Activated T-helper 2 cell treated with anti-CD3 and anti-CD28 coated beads, Interferon-gamma antibody, Interleukin-2, Interleukin-4, amounts not matched to agents 10 μg/mL and 5 μg/mL and 100 μg/mL, durations not matched to agents 14 hours and 24 hours and 36 hours (primary cell): ENCODE measurements around the gene TRIM63. TPM values are rescaled to one million over a fixed set of nuclear protein-coding genes. Genes with fewer than 3 reads are reported as not detected.

Experiments
- DNase-seq: peaks from one replicate; pipeline ENCODE4 v3.0.0; 2021; ENCODE audit warnings: low spot score
- H3K27ac Mint-ChIP-seq: one replicate; pipeline ENCODE4 v1.8.0; 2021; ENCODE audit warnings: mixed read lengths
- H3K27me3 Mint-ChIP-seq: one replicate; pipeline ENCODE4 v1.8.0; 2021; ENCODE audit warnings: low read depth, mixed read lengths
- H3K36me3 Mint-ChIP-seq: one replicate; pipeline ENCODE4 v1.8.0; 2021; ENCODE audit warnings: low read depth, mixed read lengths
- H3K4me1 Mint-ChIP-seq: one replicate; pipeline ENCODE4 v1.8.0; 2021; ENCODE audit warnings: low read depth, mixed read lengths
- H3K4me3 Mint-ChIP-seq: one replicate; pipeline ENCODE4 v1.8.0; 2021; ENCODE audit warnings: low read depth, mild to moderate bottlenecking, moderate library complexity, mixed read lengths
- H3K9me3 Mint-ChIP-seq: one replicate; pipeline ENCODE4 v1.8.0; 2021; ENCODE audit warnings: mixed read lengths
- intact Hi-C: fragments of 100-400 bp; cut with micrococcal nuclease; formaldehyde crosslinking; loops from one replicate; pipeline ENCODE4 v1.15.1; 2023
- total RNA-seq: library from RNA; stranded (reverse); gene quantifications from 2 replicates; pipeline ENCODE4 v1.2.3, GENCODE V29; 2022

TRIM63 gene
- total RNA-seq, 1 donor from 2014 or later: not detected

GRCh38 chr1:26012864-26013263, 54.6 kb downstream of the TRIM63 start:
- Mint-ChIP-seq H3K27ac (no peak overlapping the region), H3K4me3 (no peak overlapping the region), H3K36me3 (no peaks in the 10 kb centered on the region), H3K9me3 (no peaks in the 10 kb centered on the region), H3K27me3 (peaks cover 6% of the 10 kb centered on the region), H3K4me1 (peaks cover 3% of the 10 kb centered on the region)
- intact Hi-C loops: no loop called here
- no peak for DNase-seq

DNA sequence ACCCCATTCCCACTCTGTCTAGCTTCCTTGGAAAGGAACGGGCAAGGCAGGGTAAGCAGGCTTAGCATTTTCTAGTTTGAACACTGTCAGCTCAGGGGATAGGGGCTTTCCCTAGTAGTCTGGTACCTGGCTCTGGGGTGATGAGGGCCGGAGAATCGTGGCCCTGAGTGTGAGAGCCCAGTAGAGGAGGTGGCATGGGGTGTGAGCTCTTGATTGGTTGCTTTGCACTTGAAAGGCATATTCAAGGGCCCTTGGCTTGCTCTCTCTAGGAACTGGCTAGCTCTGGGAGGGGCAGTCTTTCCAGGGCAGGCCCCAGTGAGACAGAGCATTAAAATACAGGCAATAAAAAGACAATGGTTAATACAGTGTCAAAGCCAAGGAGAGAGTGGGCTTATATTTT, 56.6 kb downstream of the TRIM63 start:
- intact Hi-C loops: no loop called here
- DNase-seq: no peak
- no peak overlapping the region for H3K4me3 Mint-ChIP-seq
- no peaks in the 10 kb centered on the region for H3K36me3 Mint-ChIP-seq
- H3K27ac Mint-ChIP-seq: no peak overlapping the region
- H3K4me1 Mint-ChIP-seq: peaks cover 3% of the 10 kb centered on the region
- peaks cover 9% of the 10 kb centered on the region for H3K27me3 Mint-ChIP-seq
- no peaks in the 10 kb centered on the region for H3K9me3 Mint-ChIP-seq

GRCh38 chr1:26009796-26010447, 57.5 kb downstream of the TRIM63 start:
- Mint-ChIP-seq H3K27me3 (peaks cover 10% of the 10 kb centered on the region), H3K27ac (no peak overlapping the region), H3K9me3 (no peaks in the 10 kb centered on the region), H3K4me1 (peaks cover 3% of the 10 kb centered on the region), H3K4me3 (no peak overlapping the region), H3K36me3 (no peaks in the 10 kb centered on the region)
- DNase-seq: no peak
- intact Hi-C loops: no loop called here

- H3K27ac Mint-ChIP-seq: no peak overlapping the region
- intact Hi-C loops: no loop called here
- DNase-seq: no peak
- no peak overlapping the region for H3K4me3 Mint-ChIP-seq
- H3K27me3 Mint-ChIP-seq: peaks cover 16% of the 10 kb centered on the region
- peaks cover 3% of the 10 kb centered on the region for H3K4me1 Mint-ChIP-seq
- H3K36me3 Mint-ChIP-seq: no peaks in the 10 kb centered on the region
- no peaks in the 10 kb centered on the region for H3K9me3 Mint-ChIP-seq
These were observed 60.7 kb downstream of the TRIM63 start for GRCh38 chr1:26006710-26007109.

- no peaks in the 10 kb centered on the region for H3K9me3 Mint-ChIP-seq
- H3K36me3 Mint-ChIP-seq: no peaks in the 10 kb centered on the region
- DNase-seq: no peak
- H3K27me3 Mint-ChIP-seq: peaks cover 13% of the 10 kb centered on the region
- H3K4me3 Mint-ChIP-seq: no peak overlapping the region
- intact Hi-C loops: no loop called here
- no peak overlapping the region for H3K27ac Mint-ChIP-seq
- H3K4me1 Mint-ChIP-seq: peaks cover 3% of the 10 kb centered on the region
These were observed 61.9 kb downstream of the TRIM63 start for GRCh38 chr1:26005434-26006105.

GRCh38 chr1:26003756-26004155, 63.7 kb downstream of the TRIM63 start:
- H3K4me3 Mint-ChIP-seq: no peak overlapping the region
- no peaks in the 10 kb centered on the region for H3K36me3 Mint-ChIP-seq
- no peak overlapping the region for H3K27ac Mint-ChIP-seq
- DNase-seq: no peak
- H3K9me3 Mint-ChIP-seq: no peaks in the 10 kb centered on the region
- intact Hi-C loops: no loop called here
- H3K4me1 Mint-ChIP-seq: peaks cover under 1% of the 10 kb centered on the region
- peaks cover 11% of the 10 kb centered on the region for H3K27me3 Mint-ChIP-seq

GRCh38 chr1:26003262-26003661, 64.2 kb downstream of the TRIM63 start:
- Mint-ChIP-seq H3K36me3 (no peaks in the 10 kb centered on the region), H3K9me3 (no peaks in the 10 kb centered on the region), H3K27me3 (peaks cover 11% of the 10 kb centered on the region), H3K27ac (no peak overlapping the region), H3K4me1 (peaks cover 6% of the 10 kb centered on the region), H3K4me3 (no peak overlapping the region)
- intact Hi-C loops: no loop called here
- DNase-seq: no peak

Other genes with a start within 250 kb of the TRIM63 start
- gene MTFR1L, start 247.7 kb downstream of the TRIM63 start, total RNA-seq: 29.6 and 30.0 TPM in 2 replicates
- 9.5 and 10.9 TPM in 2 replicates for gene AUNIP, start 208.2 kb downstream of the TRIM63 start, total RNA-seq
- gene PAQR7, start 191.9 kb downstream of the TRIM63 start, total RNA-seq: 7.4 and 7.9 TPM in 2 replicates
- 334 and 341 TPM in 2 replicates for gene STMN1, start 161.2 kb downstream of the TRIM63 start, total RNA-seq
- gene PAFAH2, start 69.6 kb downstream of the TRIM63 start, total RNA-seq: 7.3 and 7.7 TPM in 2 replicates
- not detected in 2 replicates for gene EXTL1, start 45.9 kb downstream of the TRIM63 start, total RNA-seq
- not detected in 2 replicates for gene SLC30A2, start 21.5 kb downstream of the TRIM63 start, total RNA-seq
- gene PDIK1L, start 44.2 kb upstream of the TRIM63 start, total RNA-seq: 15.2 and 17.2 TPM in 2 replicates
- 0.07 TPM in 1 of 2 replicates, not detected in the other for gene FAM110D, start 91.4 kb upstream of the TRIM63 start, total RNA-seq
- not detected in 2 replicates for gene C1orf232, start 101.3 kb upstream of the TRIM63 start, total RNA-seq
- 57.5 and 65.0 TPM in 2 replicates for gene ZNF593, start 102.3 kb upstream of the TRIM63 start, total RNA-seq
- gene ZNF593OS, start 104.2 kb upstream of the TRIM63 start, total RNA-seq: not detected in 2 replicates
- 3.4 TPM in 2 replicates for gene CNKSR1, start 109.9 kb upstream of the TRIM63 start, total RNA-seq
- not detected in 2 replicates for gene CATSPER4, start 123.0 kb upstream of the TRIM63 start, total RNA-seq
- gene CEP85, start 166.6 kb upstream of the TRIM63 start, total RNA-seq: 39.6 and 39.8 TPM in 2 replicates
- 437 TPM in 2 replicates for gene SH3BGRL3, start 212.5 kb upstream of the TRIM63 start, total RNA-seq
- 13.1 and 14.2 TPM in 2 replicates for gene UBXN11, start 239.0 kb upstream of the TRIM63 start, total RNA-seq